ENCODE results near the gene SLC25A12.

DNA sequence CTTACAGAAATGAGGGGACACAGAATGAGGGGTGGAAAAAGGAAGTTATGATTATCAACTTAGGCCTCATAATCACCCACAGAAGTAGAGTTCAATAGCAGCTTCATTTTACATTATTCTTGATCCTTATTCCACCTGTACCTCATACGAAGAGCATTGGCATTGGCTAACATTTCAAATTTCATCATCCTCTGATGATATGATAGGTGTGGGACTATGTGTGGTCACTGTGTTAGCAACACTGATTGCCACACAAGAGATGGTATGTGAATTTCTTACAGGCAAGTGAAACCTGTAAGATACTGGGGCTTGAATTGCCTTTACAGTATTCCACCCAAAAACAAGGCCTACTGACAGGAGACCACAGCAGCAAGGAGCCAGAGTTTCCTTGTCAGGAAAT lies 14.2 kb upstream of the SLC25A12 start:
- TF ChIP-seq, protein P1, sequence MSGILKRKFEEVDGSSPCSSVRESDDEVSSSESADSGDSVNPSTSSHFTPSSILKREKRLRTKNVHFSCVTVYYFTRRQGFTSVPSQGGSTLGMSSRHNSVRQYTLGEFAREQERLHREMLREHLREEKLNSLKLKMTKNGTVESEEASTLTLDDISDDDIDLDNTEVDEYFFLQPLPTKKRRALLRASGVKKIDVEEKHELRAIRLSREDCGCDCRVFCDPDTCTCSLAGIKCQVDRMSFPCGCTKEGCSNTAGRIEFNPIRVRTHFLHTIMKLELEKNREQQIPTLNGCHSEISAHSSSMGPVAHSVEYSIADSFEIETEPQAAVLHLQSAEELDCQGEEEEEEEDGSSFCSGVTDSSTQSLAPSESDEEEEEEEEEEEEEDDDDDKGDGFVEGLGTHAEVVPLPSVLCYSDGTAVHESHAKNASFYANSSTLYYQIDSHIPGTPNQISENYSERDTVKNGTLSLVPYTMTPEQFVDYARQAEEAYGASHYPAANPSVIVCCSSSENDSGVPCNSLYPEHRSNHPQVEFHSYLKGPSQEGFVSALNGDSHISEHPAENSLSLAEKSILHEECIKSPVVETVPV (CRISPR knock-in tag; IDR thresholded peaks at IDR 0.05), result no peak
- TF ChIP-seq ARNTL (CRISPR knock-in tag; IDR thresholded peaks at IDR 0.05; ENCODE audit: borderline replicate concordance, low read depth) (no peak), CSDC2 (CRISPR knock-in tag; IDR thresholded peaks at IDR 0.05) (no peak), ZNF565 (CRISPR knock-in tag; conservative IDR thresholded peaks at IDR 0.05; ENCODE audit: low read depth) (no peak)
- TF ChIP-seq, protein P2, sequence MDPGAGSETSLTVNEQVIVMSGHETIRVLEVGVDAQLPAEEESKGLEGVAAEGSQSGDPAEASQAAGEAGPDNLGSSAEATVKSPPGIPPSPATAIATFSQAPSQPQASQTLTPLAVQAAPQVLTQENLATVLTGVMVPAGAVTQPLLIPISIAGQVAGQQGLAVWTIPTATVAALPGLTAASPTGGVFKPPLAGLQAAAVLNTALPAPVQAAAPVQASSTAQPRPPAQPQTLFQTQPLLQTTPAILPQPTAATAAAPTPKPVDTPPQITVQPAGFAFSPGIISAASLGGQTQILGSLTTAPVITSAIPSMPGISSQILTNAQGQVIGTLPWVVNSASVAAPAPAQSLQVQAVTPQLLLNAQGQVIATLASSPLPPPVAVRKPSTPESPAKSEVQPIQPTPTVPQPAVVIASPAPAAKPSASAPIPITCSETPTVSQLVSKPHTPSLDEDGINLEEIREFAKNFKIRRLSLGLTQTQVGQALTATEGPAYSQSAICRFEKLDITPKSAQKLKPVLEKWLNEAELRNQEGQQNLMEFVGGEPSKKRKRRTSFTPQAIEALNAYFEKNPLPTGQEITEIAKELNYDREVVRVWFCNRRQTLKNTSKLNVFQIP (CRISPR knock-in tag; IDR thresholded peaks at IDR 0.05; ENCODE audit: borderline replicate concordance, low read depth), result no peak
- TF ChIP-seq, protein P3, sequence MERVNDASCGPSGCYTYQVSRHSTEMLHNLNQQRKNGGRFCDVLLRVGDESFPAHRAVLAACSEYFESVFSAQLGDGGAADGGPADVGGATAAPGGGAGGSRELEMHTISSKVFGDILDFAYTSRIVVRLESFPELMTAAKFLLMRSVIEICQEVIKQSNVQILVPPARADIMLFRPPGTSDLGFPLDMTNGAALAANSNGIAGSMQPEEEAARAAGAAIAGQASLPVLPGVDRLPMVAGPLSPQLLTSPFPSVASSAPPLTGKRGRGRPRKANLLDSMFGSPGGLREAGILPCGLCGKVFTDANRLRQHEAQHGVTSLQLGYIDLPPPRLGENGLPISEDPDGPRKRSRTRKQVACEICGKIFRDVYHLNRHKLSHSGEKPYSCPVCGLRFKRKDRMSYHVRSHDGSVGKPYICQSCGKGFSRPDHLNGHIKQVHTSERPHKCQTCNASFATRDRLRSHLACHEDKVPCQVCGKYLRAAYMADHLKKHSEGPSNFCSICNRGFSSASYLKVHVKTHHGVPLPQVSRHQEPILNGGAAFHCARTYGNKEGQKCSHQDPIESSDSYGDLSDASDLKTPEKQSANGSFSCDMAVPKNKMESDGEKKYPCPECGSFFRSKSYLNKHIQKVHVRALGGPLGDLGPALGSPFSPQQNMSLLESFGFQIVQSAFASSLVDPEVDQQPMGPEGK (CRISPR knock-in tag; IDR thresholded peaks at IDR 0.05; ENCODE audit: borderline replicate concordance), result no peak

All from SK-N-SH treated with all-trans-retinoic acid at 6 μM for 48 hours (cell line).